Left renal cortex interstitium (tissue), 4 donors: ENCODE results near the gene CCDC88A. TPM values are rescaled to one million over a fixed set of nuclear protein-coding genes. Genes with fewer than 3 reads are reported as not detected.
"Not testable (repeated sequence)": the region's sequence is repeated elsewhere in the genome, so short reads cannot be mapped to it uniquely, and the experiment has no call there.

Source experiments
- DNase-seq, 4 donors: peaks; one replicate each; pipeline ENCODE4 v3.0.0-alpha.2; 2013; ENCODE audit warnings: low read depth in 4 of 4, low spot score in 2 of 4, missing footprints in 1 of 4
- polyA plus RNA-seq, 4 donors: library from polyadenylated mRNA; unstranded; fragments of 120-200 nt; gene quantifications; one replicate each; pipeline ENCODE4 v1.2.1, GENCODE V29; 2013; ENCODE audit not compliant: insufficient read length in 4 of 4

The CCDC88A gene
- polyA plus RNA-seq, 4 donors = 50.0 to 89.2 (median 64.6) TPM

DNA sequence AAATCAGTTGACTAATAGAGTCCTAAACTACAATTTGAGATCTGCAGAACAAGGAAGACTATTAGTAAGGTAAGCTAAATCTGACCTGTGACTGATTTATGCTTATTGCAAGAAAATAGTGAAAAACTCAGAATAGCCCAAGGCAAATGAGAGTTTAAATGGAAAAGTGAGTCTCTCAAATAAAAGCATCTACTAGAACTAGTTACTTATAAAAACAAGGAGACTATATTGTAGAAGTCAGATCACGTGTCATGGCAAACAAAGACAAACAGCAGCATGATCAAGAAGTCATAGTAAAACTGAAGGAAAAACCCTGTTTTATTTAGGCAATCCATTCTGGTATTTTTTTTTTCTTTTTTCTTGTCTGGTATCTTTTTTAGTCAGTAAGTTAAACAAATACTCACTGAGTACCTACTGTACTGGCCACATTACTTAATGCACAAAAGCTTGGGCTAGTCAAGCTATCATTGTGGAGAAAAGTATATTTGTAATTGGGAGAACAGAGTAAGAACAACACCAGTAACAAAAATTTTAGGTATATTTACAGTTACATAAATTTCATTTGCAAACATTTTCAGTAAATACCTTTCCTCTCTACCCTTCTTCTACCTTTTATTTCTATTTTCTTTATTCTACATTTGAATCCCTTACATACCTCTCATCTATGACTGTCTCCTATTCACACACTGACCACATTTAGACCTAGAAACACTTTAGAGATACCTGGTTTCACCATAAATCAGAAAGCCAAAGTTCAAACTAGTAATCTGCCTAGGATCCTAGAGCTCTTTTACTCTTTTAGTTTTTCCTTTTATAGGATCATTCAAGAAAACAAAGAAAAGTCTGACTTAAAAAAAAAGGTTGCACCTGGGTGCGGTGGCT lies 23.7 kb downstream of the CCDC88A start:
- no peak for DNase-seq

DNA sequence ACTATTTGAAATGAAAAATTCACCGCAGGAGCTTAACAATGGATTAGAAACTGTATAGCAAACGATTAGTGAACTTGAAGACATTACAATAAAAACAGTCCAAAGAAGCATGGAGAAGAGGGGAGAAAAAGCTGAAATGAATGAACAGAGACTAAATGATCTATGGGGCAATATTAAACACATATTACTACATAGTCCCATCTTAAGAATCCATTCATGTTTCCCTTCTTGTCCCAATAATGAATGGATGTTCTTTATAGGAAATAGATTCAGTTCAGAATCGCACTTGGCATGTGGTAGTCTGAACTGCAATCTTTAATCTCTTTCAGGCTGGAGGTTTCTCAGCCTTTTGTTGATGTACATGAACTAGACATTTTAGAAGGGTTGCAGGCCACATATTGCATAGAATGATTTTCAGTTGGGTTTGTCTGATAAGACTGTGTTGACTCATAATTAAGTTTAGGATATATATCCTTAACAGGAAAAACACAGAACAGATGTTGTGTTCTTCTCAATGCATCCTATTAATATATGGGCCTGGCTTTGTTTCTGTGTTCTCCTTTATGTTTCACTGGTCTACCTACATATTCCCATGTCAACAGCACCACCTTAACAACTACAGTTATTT lies 27.9 kb downstream of the CCDC88A start:
- no peak for DNase-seq

DNA sequence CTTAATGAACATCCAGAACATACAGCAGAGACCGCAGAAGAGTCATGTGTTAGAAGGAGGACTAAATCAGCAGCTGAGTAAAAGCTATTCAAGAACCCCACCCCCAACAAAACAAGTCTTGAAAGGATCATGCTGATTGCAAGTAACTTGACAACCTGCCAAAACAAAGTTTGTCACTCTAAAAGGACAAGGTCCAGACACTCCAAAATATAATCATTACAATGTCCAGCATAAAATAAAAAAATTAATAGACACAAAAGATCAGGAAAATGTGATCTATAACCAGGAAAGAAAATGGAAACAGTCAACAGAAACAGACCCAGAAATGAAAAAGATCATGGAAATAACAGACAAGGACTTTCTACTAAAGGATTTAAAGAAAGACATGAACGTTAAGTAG lies 28.5 kb downstream of the CCDC88A start:
- no peak for DNase-seq

DNA sequence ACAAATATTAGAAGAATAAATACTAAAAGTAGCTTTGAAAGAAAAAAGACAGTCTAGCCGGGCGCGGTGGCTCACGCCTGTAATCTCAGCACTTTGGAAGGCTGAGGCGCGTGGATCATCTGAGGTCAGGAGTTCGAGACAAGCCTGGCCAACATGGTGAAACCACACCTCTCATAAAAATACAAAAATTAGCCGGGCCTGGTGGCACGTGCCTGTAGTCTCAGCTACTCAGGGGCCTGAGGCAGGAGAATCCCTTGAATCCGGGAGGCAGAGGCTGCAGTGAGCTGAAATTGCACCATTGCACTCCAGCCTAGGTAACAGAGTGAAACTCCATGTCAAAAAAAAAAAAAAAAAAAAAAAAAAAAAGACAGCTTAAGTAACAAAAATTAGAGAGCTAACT lies 34.1 kb downstream of the CCDC88A start:
- not testable (repeated sequence) for DNase-seq

DNA sequence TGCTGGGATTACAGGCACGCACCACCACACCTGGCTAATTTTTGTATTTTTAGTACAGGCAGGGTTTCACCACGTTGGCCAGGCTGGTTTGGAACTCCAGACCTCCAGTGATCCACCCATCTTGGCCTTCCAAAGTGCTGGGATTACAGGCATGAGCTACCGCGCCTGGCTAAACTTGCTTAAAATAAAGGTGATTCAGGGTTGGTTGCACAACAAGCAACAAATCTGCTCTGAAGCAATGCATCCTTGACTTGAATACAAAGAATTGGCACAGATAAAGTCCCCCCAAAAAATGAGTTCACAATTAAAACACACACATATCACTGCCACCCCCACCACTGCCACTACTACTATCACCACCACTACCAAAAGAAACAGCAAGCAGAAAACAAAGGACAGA lies 34.9 kb downstream of the CCDC88A start:
- DNase-seq = no peak

DNA sequence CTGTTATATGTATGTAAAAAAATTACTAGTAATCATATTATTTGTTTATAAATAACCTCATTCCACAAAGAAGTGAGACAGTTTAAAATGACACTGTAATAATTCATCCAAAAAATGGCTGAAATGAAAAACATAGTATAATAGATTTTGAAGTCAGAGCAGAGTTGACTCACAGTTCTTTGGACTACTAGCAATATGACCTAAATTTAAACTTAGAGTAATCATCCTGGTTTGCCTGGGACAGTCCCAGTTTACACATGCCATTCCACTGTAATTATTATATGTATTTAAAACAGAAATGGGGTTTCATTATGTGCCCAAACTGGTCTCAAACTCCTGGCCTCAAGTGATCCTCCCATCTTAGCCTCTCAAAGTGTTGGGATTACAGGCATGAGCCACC lies 48.3 kb downstream of the CCDC88A start:
- DNase-seq = no peak

DNA sequence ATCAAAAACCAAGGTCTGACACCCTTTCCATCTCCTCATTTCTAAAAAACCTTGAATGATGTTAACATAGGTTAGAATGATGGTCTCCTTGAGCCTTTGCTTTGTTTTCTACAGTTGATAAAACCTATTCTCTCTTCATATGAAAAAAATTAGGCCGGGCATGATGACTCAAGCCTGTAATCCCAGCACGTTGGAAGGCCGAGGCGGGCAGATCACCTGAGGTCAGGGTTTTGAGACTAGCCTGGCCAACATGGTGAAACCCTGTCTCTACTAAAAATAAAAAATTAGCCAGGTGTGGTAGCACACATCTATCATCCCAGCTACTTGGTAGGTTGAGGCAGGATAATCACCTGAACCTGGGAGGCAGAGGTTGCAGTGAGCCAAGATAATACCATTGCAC lies 49.4 kb downstream of the CCDC88A start:
- no peak for DNase-seq

DNA sequence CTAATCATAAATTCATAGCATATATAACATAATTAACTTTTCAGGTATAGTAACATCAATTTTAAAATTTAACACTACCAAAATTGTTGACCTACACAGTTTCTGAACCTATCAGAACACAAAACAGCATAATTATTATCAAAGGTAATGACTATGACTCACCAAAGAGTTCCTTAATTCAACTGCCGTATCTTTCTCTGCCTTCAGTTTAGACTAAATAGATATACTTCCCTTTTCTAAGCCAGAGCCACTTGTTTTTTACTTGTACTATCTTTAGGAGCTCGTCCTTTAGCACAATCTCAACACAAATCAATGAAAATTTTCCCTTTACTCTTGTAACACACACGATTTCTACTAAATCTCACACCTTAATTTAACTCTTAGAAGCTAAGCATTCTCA lies 54.4 kb downstream of the CCDC88A start:
- DNase-seq = no peak

DNA sequence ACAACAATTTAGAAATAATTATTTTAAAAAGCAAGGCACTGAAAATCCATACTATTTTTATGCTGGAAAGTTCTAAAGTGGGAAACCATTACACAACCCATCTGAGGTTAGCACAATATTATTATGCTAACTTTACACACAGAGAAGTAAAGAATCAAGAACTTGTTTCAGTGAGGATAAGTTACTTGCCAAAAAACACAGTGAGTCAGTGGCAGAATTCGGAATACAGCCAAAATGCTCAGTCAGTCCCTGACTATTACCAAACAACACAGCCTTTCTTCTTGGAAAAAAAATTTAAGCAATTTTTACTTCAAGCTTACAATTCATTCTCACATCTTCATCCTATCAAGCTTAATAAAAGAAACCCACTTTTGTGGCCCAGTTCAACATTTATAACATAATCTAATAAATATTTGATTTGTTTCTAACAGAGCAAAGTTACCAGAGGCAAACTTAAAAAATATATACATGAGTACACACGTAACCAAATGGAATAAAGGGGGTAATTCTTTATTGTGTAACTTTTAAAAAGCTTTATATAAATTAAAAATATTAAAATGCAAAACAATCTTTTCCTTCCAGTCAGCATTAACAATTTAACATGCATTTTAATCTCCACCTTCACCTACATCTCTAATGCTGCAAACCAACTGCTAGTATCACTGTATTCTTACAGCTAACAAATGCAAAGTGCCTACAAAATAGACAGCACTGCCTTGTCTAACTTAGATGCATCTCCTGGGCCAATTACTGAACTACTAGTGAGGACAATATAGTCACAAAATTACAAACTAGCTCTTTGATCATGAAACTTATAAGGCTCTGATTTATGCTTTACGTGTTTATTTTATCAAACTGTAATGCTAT lies 55.2 kb downstream of the CCDC88A start:
- DNase-seq = no peak

DNA sequence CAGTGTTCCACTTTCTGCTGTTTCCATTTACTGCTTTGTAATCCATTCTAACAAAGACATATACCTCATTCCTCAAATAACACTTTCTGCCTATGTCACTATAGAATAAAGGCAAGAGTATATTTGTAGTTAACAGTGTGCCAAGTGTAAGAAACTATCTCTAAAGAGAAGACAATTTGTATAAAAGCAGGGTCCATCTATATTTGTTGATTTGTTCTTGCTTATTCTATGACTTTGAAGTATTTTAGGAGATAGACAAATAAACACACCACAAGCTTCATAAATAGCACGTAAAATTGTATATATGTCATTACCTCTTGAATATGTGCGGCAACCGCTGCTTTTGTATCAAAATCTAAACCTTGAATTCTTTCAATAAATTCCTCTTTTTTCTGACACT lies 56.0 kb downstream of the CCDC88A start:
- DNase-seq = no peak

DNA sequence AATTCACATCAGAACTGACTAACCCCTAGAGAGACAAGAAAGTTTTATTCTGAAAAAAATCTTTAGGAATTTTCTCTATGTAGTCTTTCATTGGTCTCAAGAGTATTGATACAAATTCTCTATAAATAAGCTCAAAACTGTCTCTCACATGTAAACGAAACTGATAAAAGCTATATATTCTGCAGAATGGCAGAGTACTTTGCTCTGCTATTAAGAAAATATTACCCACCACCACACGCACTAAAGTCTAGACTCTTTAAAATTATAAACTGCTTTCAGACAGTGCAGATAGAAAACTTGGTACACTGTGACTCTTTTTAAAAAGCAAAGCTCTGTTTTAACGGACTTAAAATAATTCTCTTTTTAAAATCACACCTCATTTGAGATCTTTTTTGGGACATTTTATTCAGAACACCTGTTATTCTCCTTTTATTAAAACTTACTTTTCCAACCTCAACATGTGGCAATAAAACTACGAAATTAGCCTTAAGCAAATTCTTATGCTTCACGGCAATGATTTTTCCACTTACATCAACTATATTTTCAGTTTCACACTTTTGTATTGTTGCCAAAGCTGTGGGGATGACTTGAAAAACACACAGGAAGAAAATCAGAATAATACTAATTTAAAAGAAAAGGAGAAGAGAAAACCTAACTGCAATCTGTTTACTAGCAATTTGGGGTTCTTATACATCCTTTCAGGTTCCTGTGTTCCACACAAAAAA lies 58.0 kb downstream of the CCDC88A start:
- DNase-seq = no peak

DNA sequence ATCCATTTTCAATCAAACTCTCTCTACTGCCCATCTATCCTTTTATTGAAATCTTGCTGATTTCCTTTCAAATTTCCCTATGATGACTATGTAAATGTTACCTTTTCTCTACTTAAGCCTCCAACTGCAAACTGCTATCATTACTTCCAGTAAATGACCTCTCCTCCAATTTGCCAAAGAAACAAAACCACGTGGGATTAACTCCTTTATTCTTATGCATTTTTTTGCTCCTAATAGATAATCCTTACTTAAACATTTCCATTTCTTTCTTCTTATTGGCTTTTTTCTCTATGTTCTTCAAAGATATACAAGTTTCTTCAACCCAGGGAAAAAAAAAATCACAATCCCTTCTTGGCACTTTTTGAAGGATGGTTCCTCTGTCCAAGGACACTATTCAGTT lies 61.2 kb downstream of the CCDC88A start:
- no peak for DNase-seq

DNA sequence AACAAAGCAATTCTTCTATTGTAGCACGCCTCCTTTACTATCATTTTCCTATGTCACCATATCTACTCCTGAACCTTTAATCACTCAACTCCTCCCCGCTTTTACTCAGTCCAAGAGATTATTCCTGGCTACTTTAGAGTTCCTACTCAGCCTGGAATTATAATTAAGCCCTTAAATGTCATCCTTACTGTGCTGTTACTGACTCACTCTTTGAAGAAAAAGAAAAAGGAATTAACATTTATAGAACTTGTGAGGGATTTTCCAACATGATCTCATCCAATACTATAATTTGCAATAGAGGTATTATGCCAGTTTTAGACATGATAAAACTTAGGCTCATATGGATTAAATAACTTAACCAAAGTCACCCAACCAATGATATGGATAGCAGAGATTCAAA lies 61.7 kb downstream of the CCDC88A start:
- no peak for DNase-seq

DNA sequence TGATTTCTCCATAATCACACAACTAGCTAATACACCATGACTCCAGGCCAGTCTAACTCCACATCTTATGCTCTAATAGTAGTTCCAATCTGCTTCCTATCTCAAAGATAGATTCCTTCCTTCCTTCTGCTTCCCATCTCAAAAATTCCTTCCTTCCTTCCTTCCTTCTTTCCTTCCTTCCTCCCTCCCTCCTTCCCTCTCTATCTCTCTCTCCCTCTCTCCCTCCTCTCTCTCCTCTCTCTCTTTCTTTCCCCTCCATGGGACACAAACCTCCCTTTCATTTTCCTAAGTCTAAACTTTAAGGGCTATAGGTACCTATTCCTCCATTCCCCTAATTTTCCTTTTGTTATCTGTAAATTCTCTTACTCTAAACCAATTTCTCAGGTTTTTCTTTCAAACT lies 62.5 kb downstream of the CCDC88A start:
- DNase-seq = no peak

DNA sequence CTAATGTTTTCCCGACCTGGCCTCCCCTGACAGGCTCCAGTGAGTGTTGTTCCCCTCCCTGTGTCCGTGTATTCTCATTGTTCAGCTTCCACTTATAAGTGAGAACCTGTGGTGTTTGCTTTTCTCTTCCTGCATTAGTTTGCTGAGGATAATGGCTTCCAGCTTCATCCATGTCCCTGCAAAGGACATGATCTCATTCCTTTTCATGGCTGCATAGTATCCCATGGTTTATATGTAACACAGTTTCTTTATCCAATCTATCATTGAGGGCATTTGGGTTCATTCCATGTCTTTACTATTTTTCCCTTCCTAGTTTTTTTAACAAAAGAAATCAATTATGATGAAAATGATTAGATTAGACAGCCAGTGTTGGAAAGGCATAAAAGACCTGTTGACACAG lies 63.5 kb downstream of the CCDC88A start:
- DNase-seq = not testable (repeated sequence)

DNA sequence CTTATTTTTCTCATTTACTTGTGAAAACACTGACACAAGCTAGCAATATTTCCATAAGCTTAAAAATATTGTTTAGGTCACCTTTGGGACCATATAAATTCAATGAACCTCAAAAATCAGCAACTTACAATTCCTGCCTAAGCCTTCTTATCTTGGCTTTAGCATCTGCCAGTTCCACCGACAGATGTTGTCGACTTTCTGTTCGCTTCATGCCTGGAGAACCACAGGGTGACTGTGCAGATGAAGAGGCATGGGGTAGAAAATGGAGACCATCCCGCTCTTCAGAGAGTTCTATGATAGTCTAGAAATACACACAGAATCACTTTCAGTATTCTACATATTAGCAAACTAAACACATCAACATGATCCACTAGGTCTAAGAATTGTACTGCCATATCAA lies 64.2 kb downstream of the CCDC88A start:
- DNase-seq = no peak

DNA sequence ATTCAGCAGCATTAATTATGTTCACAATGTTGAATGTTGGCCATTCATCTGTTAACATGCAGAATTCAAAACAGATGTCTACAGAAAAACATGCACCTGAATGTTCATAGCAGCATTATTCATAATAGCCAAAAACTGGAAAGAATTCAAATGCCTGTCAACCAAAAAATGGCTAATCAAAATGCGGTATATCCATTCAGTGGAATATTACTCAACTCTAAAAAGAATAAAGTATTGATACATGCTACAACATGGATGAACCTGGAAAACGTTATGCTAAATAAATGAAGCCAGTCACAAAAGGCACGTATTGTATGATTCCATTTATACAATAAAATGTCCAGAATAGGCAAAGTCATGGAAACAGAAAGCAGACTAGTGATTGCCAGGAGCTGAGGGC lies 68.0 kb downstream of the CCDC88A start:
- DNase-seq = no peak

DNA sequence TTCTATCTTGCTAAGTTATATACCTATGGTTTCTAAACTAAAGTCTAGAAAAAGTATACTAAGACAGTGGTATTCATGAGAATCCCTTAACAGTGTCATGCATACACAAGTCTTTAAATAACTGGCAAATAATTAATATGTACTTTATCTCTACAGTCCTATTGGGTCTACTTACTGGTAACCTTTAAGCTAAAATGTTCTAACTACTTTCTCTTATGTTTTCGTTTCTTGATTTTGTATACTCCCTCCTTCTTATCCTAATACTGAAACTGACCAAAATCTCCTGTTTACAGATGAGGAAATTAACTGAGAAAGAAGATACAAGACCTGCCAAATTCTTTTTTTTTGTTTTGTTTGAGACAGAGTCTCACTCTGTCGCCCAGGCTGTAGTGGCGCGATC lies 74.6 kb downstream of the CCDC88A start:
- no peak for DNase-seq

DNA sequence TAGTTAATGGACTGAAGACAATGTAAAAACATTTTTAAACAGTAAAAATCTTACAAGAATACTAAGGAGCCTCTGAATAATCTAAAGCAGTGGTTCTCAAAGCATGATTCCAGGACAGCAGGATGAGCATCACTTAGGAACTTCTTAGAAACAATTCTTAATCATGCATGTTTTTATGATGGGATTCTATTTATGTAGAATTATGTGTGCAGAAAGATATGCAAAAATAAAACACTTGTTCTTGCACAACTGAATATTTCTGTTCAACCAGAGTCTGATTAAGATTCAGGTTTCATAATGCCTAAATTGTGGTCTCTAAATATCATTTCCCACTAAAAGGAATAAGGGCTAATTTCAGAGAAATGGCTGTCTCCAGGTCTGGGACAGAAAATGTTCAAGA lies 81.4 kb downstream of the CCDC88A start:
- no peak for DNase-seq

DNA sequence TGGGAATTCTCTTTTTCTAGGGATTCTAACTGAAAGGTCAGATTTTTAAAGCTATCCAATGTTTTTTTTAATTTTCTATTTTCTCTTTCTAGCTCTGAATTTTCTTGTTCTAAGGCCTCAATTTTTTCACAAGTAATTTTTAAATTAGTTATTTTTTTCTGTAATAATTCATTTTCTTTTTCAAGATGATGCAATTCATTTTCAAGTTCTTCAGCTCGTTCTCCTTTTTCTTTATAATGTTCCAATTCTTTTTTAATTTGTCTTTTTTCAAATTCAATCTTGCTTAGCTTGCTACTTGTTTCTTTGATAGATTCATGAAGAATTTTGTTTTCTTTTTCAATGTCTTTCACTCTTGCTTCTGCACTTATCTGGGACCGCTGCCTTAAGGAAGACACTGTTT lies 84.9 kb downstream of the CCDC88A start:
- DNase-seq = no peak
